ENCODE data around the gene RUNX2. TPM values are rescaled to one million over a fixed set of nuclear protein-coding genes. Genes with fewer than 3 reads are reported as not detected.

Gene RUNX2
- total and polyA plus RNA-seq, 12 donors: 0.28 to 4.5 (median 1.8) TPM

GRCh38 chr6:45438151-45438550 lies 110.0 kb downstream of the RUNX2 start:
- intact Hi-C loops (cut with DNase I): no loop called here
- peaks cover 0 to 16% of the 10 kb centered on the region in 2 donors for H3K4me1 ChIP-seq (replicated peaks in 1 of 2)
- H3K27me3 ChIP-seq: peaks cover 7% of the 10 kb centered on the region
- H3K36me3 ChIP-seq (replicated peaks in 1 of 2): no peaks in the 10 kb centered on the region
- no peak for TF ChIP-seq POLR2A (IDR thresholded peaks at IDR 0.05)
- TF ChIP-seq, protein P1, sequence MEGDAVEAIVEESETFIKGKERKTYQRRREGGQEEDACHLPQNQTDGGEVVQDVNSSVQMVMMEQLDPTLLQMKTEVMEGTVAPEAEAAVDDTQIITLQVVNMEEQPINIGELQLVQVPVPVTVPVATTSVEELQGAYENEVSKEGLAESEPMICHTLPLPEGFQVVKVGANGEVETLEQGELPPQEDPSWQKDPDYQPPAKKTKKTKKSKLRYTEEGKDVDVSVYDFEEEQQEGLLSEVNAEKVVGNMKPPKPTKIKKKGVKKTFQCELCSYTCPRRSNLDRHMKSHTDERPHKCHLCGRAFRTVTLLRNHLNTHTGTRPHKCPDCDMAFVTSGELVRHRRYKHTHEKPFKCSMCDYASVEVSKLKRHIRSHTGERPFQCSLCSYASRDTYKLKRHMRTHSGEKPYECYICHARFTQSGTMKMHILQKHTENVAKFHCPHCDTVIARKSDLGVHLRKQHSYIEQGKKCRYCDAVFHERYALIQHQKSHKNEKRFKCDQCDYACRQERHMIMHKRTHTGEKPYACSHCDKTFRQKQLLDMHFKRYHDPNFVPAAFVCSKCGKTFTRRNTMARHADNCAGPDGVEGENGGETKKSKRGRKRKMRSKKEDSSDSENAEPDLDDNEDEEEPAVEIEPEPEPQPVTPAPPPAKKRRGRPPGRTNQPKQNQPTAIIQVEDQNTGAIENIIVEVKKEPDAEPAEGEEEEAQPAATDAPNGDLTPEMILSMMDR (IDR thresholded peaks at IDR 0.05): no peak
- no peak overlapping the region for H3K27ac ChIP-seq
- H3K4me3 ChIP-seq: no peak overlapping the region
- no peaks in the 10 kb centered on the region for H3K9me3 ChIP-seq (replicated peaks in 1 of 3)
- DNase-seq: no peak
- 77 to 83% (median 81%) methylated on average over 3 of the region's 3 CpGs for WGBS, 4 donors

DNA sequence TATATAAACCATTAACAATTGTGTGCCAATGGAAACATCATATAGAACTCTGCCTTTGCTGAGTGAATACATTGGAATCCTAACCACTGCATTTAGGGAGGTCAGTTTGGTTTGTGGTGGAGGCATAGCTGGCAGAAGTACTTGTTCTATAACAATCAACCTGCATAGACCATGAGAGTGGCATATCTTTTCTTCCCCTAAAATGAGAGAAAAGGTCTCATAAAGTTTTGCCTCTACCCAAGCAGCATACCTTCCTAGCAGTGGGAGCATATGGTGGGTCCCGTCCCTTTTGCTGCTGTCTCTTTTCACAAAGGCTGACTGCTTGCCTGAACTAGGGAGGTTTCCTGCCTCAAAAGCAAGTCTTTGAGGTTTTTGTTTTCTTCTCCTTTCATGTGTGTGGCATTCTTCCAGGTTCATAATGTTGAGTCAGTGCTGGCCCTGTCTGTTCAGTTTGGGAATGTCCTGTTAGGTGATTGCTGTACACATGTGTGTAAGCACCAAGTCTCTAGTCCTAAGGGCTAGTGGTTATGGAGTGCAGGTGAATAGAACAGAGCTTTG lies 110.8 kb downstream of the RUNX2 start:
- intact Hi-C loops (cut with DNase I): no loop called here
- no peak overlapping the region for H3K27ac ChIP-seq
- H3K4me3 ChIP-seq: no peak overlapping the region
- WGBS, 4 donors: 75 to 88% (median 82%) methylated on average over 1 of the region's 1 CpG
- peaks cover 0 to 12% of the 10 kb centered on the region in 2 donors for H3K4me1 ChIP-seq (replicated peaks in 1 of 2)
- no peaks in the 10 kb centered on the region for H3K36me3 ChIP-seq (replicated peaks in 1 of 2)
- TF ChIP-seq, protein P1 (IDR thresholded peaks at IDR 0.05): no peak
- no peak for TF ChIP-seq POLR2A (IDR thresholded peaks at IDR 0.05)
- H3K9me3 ChIP-seq (replicated peaks in 1 of 3): no peaks in the 10 kb centered on the region
- DNase-seq: no peak
- H3K27me3 ChIP-seq: peaks cover 7% of the 10 kb centered on the region

- intact Hi-C loops (cut with DNase I): no loop called here
- Histone ChIP-seq H3K4me3 (no peak overlapping the region), H3K4me1 (replicated peaks in 1 of 2) (peaks cover 0 to 12% of the 10 kb centered on the region in 2 donors), H3K27me3 (peaks cover 7% of the 10 kb centered on the region), H3K27ac (no peak overlapping the region), H3K36me3 (replicated peaks in 1 of 2) (no peaks in the 10 kb centered on the region), H3K9me3 (replicated peaks in 1 of 3) (no peaks in the 10 kb centered on the region)
- TF ChIP-seq POLR2A (IDR thresholded peaks at IDR 0.05): no peak
- 82 to 87% (median 84%) methylated on average over 6 of the region's 6 CpGs for WGBS, 4 donors
- DNase-seq: no peak
Observed at GRCh38 chr6:45439459-45439858, 111.3 kb downstream of the RUNX2 start.

DNA sequence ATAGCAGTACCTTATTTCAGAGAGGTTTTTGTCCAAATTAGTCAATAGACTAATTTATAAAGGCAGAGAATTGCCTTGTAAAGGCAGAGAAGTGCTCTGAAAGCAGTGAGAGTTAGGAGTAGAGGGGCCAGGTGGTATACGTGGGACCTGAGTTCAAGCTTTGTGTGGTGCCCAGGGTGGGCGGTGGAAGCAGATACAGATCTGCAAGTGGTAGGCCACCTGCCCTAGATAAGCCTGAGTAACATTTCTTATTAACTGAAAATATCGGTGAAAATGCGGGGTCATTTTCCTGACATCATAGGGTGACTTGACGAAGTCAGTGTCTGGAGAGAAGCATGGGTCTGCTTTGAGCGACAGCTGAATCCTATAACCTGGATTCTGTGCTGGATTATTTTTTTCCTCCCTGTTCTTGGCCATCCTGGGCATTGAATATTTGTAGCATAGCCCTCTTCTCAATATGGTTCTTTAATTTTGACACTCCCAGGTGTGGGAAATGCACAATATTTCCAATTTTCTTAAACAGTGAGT lies 111.8 kb downstream of the RUNX2 start:
- TF ChIP-seq, protein P1 (IDR thresholded peaks at IDR 0.05): no peak
- TF ChIP-seq POLR2A (IDR thresholded peaks at IDR 0.05): no peak
- no peaks in the 10 kb centered on the region for H3K36me3 ChIP-seq (replicated peaks in 1 of 2)
- H3K4me3 ChIP-seq: no peak overlapping the region
- WGBS, 4 donors: 91 to 95% (median 93%) methylated on average over 6 of the region's 6 CpGs
- H3K4me1 ChIP-seq (replicated peaks in 1 of 2): peaks cover 0 to 12% of the 10 kb centered on the region in 2 donors
- no peak for DNase-seq
- H3K27me3 ChIP-seq: peaks cover 4% of the 10 kb centered on the region
- intact Hi-C loops (cut with DNase I): no loop called here
- no peaks in the 10 kb centered on the region for H3K9me3 ChIP-seq (replicated peaks in 1 of 3)
- no peak overlapping the region for H3K27ac ChIP-seq
